Choroid plexus epithelial cell (primary cell): ENCODE measurements around the gene CDH9.

ENCODE experiments used
- DNase-seq: peaks from one replicate; pipeline ENCODE4 v3.0.0-alpha.2; 2010; ENCODE audit warnings: low read depth
- H3K4me3 ChIP-seq: 2 replicates; pipeline ENCODE4 v1.5.1; 2011; ENCODE audit warnings: low read depth, mild to moderate bottlenecking, control low read depth, low read length, moderate library complexity
- CTCF ChIP-seq: conservative IDR thresholded peaks from 2 replicates; pipeline ENCODE4 v1.5.1; 2011; ENCODE audit warnings: low read depth, mild to moderate bottlenecking, control low read depth, inconsistent platforms, low read length, moderate library complexity

The CDH9 gene

GRCh38 chr5:26921439-26921838 is 116.9 kb downstream of the CDH9 start:
- DNase-seq = no peak
- TF ChIP-seq CTCF = no peak

DNA sequence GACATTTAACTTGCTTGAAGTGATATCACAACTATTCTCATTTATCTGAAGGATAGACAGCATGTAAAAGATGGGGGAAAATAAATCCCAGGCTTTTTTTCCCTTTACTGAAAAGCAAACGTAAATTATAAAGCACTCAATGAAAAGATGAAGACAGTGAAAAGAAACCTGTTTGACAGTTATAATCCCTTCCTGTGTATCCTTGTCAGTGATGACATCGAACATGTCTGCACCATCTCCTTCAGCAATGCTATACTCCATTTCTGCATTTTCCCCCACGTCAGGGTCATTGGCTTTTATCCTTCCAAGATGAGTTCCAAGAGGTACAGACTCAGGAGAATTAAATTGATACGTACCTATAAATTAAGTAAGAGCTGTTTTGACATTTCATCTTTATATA is 134.9 kb downstream of the CDH9 start:
- TF ChIP-seq CTCF = no peak
- no peak for DNase-seq
- no peak overlapping the region for H3K4me3 ChIP-seq

More at GRCh38 chr5:26921439-26921838, 116.9 kb downstream of the CDH9 start:
- no peak overlapping the region for H3K4me3 ChIP-seq

- no peak for TF ChIP-seq CTCF
- no peak overlapping the region for H3K4me3 ChIP-seq
- peak; percentile 56 for DNase-seq
These were observed 143.6 kb downstream of the CDH9 start for GRCh38 chr5:26894719-26895263.

DNA sequence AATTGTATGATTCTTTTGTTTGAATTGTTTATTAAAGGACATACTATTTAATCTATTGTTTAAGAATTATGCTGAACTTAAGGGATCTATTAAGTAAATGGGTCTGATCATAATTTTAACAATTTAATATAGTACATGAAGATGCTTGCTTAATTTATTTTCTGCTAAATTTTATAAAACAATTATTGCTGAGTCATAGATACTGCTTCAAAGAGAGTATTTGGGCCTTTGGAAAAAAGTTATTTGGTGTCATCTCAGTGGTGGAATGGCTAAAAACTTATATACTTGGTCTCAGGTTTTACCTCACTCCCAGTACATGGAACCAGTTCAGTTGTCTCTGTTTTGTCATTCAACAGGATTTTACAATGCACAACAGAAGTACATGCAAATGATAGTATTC is 145.3 kb downstream of the CDH9 start:
- no peak for DNase-seq
- TF ChIP-seq CTCF = no peak
- H3K4me3 ChIP-seq = no peak overlapping the region

GRCh38 chr5:26889815-26890214 is 148.6 kb downstream of the CDH9 start:
- no peak for TF ChIP-seq CTCF
- no peak overlapping the region for H3K4me3 ChIP-seq
- DNase-seq = no peak

GRCh38 chr5:26884481-26884880 is 153.9 kb downstream of the CDH9 start:
- no peak overlapping the region for H3K4me3 ChIP-seq
- no peak for TF ChIP-seq CTCF
- no peak for DNase-seq

- H3K4me3 ChIP-seq = no peak overlapping the region
- TF ChIP-seq CTCF = no peak
- no peak for DNase-seq
These were observed 155.0 kb downstream of the CDH9 start for GRCh38 chr5:26883375-26883774.
